ENCODE results near the gene SLC39A3.

DNA sequence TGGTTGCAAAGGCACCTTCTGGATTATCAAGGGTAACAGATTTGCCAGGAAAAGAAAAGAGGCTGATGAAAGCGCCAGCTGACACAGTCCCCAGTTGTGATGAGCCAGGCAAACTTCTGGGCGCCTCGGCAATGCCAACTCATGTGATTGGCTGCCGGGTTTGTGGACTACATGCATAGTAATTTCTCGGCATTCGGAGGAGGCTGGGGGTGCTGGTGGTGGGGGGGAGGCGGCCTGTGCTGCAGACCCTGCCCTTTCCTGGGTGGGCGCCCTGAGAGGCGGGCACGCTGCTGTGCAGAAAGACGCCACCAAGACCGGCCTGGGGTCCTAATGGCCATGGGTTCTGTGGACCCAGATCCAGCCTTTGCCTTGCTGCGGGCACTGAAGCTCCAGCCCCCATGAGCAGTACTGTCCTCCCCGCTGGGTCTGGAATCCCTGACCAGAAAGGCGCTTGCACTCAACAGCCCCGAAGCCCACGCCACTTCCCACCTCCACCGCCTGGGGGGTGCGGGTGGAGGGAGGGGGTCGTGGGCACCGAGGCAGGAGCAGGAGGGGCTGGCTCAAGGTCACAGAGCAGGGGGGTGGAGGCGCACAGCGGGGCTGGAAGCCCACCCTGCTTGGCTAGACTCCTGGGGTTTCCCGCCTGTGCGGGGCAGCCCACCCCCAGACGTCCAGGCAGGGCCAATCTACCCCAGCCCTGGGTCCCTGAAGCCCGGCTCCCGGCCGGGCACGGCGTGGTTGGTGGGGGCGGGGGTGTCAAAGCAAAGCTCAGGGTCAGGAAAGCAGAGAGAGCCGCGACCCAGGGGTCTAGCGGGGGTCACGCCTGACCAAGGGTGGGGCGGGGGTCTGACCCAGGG lies 19.7 kb downstream of the SLC39A3 start:
- TF ChIP-seq, protein P1, sequence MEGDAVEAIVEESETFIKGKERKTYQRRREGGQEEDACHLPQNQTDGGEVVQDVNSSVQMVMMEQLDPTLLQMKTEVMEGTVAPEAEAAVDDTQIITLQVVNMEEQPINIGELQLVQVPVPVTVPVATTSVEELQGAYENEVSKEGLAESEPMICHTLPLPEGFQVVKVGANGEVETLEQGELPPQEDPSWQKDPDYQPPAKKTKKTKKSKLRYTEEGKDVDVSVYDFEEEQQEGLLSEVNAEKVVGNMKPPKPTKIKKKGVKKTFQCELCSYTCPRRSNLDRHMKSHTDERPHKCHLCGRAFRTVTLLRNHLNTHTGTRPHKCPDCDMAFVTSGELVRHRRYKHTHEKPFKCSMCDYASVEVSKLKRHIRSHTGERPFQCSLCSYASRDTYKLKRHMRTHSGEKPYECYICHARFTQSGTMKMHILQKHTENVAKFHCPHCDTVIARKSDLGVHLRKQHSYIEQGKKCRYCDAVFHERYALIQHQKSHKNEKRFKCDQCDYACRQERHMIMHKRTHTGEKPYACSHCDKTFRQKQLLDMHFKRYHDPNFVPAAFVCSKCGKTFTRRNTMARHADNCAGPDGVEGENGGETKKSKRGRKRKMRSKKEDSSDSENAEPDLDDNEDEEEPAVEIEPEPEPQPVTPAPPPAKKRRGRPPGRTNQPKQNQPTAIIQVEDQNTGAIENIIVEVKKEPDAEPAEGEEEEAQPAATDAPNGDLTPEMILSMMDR (IDR thresholded peaks at IDR 0.05) = no peak
- TF ChIP-seq TCF7L2 (IDR thresholded peaks at IDR 0.05; ENCODE audit: low read depth, low read length) = no peak
- TF ChIP-seq, protein P2, sequence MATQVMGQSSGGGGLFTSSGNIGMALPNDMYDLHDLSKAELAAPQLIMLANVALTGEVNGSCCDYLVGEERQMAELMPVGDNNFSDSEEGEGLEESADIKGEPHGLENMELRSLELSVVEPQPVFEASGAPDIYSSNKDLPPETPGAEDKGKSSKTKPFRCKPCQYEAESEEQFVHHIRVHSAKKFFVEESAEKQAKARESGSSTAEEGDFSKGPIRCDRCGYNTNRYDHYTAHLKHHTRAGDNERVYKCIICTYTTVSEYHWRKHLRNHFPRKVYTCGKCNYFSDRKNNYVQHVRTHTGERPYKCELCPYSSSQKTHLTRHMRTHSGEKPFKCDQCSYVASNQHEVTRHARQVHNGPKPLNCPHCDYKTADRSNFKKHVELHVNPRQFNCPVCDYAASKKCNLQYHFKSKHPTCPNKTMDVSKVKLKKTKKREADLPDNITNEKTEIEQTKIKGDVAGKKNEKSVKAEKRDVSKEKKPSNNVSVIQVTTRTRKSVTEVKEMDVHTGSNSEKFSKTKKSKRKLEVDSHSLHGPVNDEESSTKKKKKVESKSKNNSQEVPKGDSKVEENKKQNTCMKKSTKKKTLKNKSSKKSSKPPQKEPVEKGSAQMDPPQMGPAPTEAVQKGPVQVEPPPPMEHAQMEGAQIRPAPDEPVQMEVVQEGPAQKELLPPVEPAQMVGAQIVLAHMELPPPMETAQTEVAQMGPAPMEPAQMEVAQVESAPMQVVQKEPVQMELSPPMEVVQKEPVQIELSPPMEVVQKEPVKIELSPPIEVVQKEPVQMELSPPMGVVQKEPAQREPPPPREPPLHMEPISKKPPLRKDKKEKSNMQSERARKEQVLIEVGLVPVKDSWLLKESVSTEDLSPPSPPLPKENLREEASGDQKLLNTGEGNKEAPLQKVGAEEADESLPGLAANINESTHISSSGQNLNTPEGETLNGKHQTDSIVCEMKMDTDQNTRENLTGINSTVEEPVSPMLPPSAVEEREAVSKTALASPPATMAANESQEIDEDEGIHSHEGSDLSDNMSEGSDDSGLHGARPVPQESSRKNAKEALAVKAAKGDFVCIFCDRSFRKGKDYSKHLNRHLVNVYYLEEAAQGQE (IDR thresholded peaks at IDR 0.05; ENCODE audit: insufficient read depth in 1 of 2, low read depth in 2 of 2, low read length in 1 of 2) = no peak
- TF ChIP-seq POLR2AphosphoS5 (IDR thresholded peaks at IDR 0.05; ENCODE audit: low read depth, low read length) = no peak
- TF ChIP-seq SIN3A (IDR thresholded peaks at IDR 0.05; ENCODE audit: borderline replicate concordance, insufficient read depth, low read depth, low read length) = no peak
